Pancreas (tissue), 10 donors: ENCODE results near the gene SERPINB6. TPM values are rescaled to one million over a fixed set of nuclear protein-coding genes. Genes with fewer than 3 reads are reported as not detected.
A peak's percentile ranks its signal among the peaks of the same experiment; 100 is the strongest.
"Not testable (repeated sequence)": the region's sequence is repeated elsewhere in the genome, so short reads cannot be mapped to it uniquely, and the experiment has no call there.

Experiments used
- ATAC-seq, 4 donors: fragments of 200-7000 bp; cut with Tn5 transposase; one replicate each; pipeline versions ENCODE4 v1.8.0 to v1.9.1; 2020; ENCODE audit warnings: mild to moderate bottlenecking in 4 of 4, moderate library complexity in 4 of 4
- DNase-seq, 6 donors: peaks; one replicate each; pipeline ENCODE4 v3.0.0-alpha.2; 2020
- FAIRE-seq: peaks from 2 replicates; lab custom pipeline; 2012; peaks lifted over from hg19 to GRCh38; lab: Jason Lieb, UNC
- H3K27ac ChIP-seq, 4 donors: fragments of 200-600 bp; sonication (generic); 1 replicate in 3 of 4; 2 replicates in 1 of 4; pipeline versions ENCODE4 v1.5.0 to v1.8.0; 2020
- H3K27me3 ChIP-seq, 4 donors: fragments of 200-600 bp; one replicate each; pipeline ENCODE4 v1.8.0; 2021
- H3K36me3 ChIP-seq, 3 donors: fragments of 200-600 bp; sonication (generic) in 1 of 3; one replicate each; pipeline versions ENCODE4 v1.5.0 to v1.8.0; 2020 to 2021
- H3K4me1 ChIP-seq, 3 donors: fragments of 200-600 bp; one replicate each; pipeline ENCODE4 v1.8.0; 2021
- H3K4me3 ChIP-seq, 4 donors: fragments of 200-600 bp; sonication (generic) in 2 of 4; one replicate each; pipeline versions ENCODE4 v1.5.0 to v1.8.0; 2020 to 2021
- H3K9me3 ChIP-seq, 4 donors: fragments of 200-600 bp; one replicate each; pipeline ENCODE4 v1.8.0; 2021
- CTCF ChIP-seq, 4 donors: fragments of 200-600 bp; sonication (generic) in 3 of 4; IDR thresholded peaks; one replicate each; pipeline versions ENCODE4 v1.5.0 to v1.8.0; 2021; ENCODE audit warnings: antibody characterized with exemption in 4 of 4
- WGBS, 2 donors: extraction: QIAGEN DNeasy Blood & Tissue Kit; methylation state at CpG; one replicate each; pipeline ENCODE4 v1.1.7; 2013; 5-methylcytosine and 5-hydroxymethylcytosine counted together
- intact Hi-C, 3 donors: fragments of 100-400 bp; cut with DNase I; formaldehyde crosslinking; loops; one replicate each; pipeline versions ENCODE4 v1.11.1 to v1.14.2; 2022
- polyA plus RNA-seq, 2 donors: library from polyadenylated mRNA; stranded (reverse); fragments of 200-250 nt; gene quantifications; one replicate each; pipeline ENCODE4 v1.2.3, GENCODE V29; 2013
- total RNA-seq, 6 donors: library from RNA; stranded (reverse); fragmentation: NEBNext Ultra II Directional in 4 of 6; extraction: Animal tissue kit (Norgen Biotek cat#: 25700) in 4 of 6; gene quantifications; one replicate each; pipeline versions ENCODE4 v1.2.1 to v1.2.4, GENCODE V29; 2021 to 2023
- donor health status: healthy with polysubstance abuse.
- donor health status: DM: no; HTN: no; CAD: no; lungs with moderate emphysema.
- donor health status: DM: no; HTN: no; CAD: no.
- donor health status: control.
- donor health status: control.
- donor health status: Bipolar disorder and iron deficiency.
- donor health status: DM: yes; HTN: yes; CAD: no.
- donor health status: DM: no; HTN: no; CAD: no.
- donor health status: DM: no; HTN: no; CAD: no.
- donor health status: DM: yes; HTN: yes; CAD: no.

SERPINB6 gene
- total and polyA plus RNA-seq, 8 donors = 77.7 to 193 (median 103) TPM

DNA sequence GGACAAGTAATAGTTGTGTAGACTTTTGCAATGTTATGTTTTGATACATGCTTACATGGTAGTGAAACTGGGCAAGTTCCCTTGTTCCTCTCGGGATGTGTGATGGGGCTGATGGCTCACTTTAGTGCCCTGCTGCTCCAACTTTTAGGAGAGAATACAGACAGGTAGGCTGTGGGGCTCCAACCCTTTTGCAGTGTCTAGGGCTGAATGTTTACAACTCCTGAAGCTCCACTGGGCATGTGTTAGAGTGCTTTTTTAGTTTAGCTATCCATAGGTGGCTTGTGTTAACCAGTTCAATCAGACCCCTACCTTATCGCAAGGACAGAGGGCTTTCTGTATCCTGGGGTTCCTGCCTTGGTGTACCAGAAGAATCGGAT is 33.8 kb downstream of the SERPINB6 start:
- Histone ChIP-seq H3K4me3 (no peak overlapping the region), H3K9me3 (no peaks in the 10 kb centered on the region), H3K27ac (no peak overlapping the region), H3K4me1 (no peaks in the 10 kb centered on the region), H3K27me3 (no peaks in the 10 kb centered on the region), H3K36me3 (no peaks in the 10 kb centered on the region)
- TF ChIP-seq CTCF (IDR thresholded peaks at IDR 0.05) = no peak
- WGBS, 2 donors = 82 to 89% methylated on average over 3 of the region's 3 CpGs
- intact Hi-C loops = loop anchor here in 1 of 3 donors (10.0 kb wide), 1 partner anchor 153 kb away; no protein-coding TSS in a partner anchor
- FAIRE-seq (no peak), DNase-seq (no peak), ATAC-seq (no peak)

- WGBS, 2 donors = 92 to 95% methylated on average over 44 of the region's 44 CpGs
- no peak for TF ChIP-seq CTCF (IDR thresholded peaks at IDR 0.05)
- H3K4me3 ChIP-seq = no peak overlapping the region
- H3K9me3 ChIP-seq = no peaks in the 10 kb centered on the region
- no peaks in the 10 kb centered on the region for H3K36me3 ChIP-seq
- no peak for FAIRE-seq
- ATAC-seq = no peak
- no peaks in the 10 kb centered on the region for H3K27me3 ChIP-seq
- H3K27ac ChIP-seq = no peak overlapping the region
- DNase-seq = no peak
- intact Hi-C loops = loop anchor here in 1 of 3 donors (10.0 kb wide), 1 partner anchor 151 kb away; no protein-coding TSS in a partner anchor
- peaks cover 0 to 3% (median 0%) of the 10 kb centered on the region in 3 donors for H3K4me1 ChIP-seq
Measured at GRCh38 chr6:2935566-2936291, 35.6 kb downstream of the SERPINB6 start.

GRCh38 chr6:2934057-2934456 is 37.3 kb downstream of the SERPINB6 start:
- no peak for TF ChIP-seq CTCF (IDR thresholded peaks at IDR 0.05)
- Histone ChIP-seq H3K4me3 (no peak overlapping the region), H3K36me3 (no peaks in the 10 kb centered on the region), H3K27me3 (no peaks in the 10 kb centered on the region), H3K4me1 (peaks cover 0 to 3% (median 0%) of the 10 kb centered on the region in 3 donors), H3K27ac (no peak overlapping the region), H3K9me3 (no peaks in the 10 kb centered on the region)
- FAIRE-seq (no peak), ATAC-seq (no peak), DNase-seq (no peak)
- intact Hi-C loops = loop anchor here (5.0 to 10.0 kb wide), 2 partner anchors 87 to 149 kb away; no protein-coding TSS in a partner anchor
- 94 to 98% methylated on average over 1 of the region's 1 CpG for WGBS, 2 donors

DNA sequence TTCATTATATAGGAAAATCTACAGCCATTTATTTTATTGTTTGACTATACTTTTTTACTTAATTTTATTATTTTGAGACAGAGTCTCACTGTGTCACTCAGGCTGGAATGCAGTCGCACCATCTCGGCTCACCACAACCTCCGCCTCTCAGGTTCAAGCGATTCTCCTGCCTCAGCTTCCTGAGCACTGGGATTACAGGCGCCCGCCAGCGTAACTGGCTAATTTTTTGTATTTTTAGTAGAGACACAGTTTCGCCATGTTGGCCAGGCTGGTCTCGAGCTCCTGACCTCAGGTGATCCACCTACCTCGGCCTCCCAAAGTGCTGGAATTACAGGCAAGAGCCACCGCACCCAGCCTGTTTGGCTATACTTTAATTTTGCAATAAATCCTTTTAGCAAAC is 38.5 kb downstream of the SERPINB6 start:
- not testable (repeated sequence) for ATAC-seq, H3K9me3 ChIP-seq, H3K27me3 ChIP-seq, H3K4me3 ChIP-seq, H3K27ac ChIP-seq, FAIRE-seq, H3K4me1 ChIP-seq, H3K36me3 ChIP-seq, DNase-seq
- intact Hi-C loops = loop anchor here (5.0 to 10.0 kb wide), 2 partner anchors 86 to 148 kb away; no protein-coding TSS in a partner anchor
- WGBS, 2 donors = 64 to 68% methylated on average over 11 of the region's 11 CpGs

DNA sequence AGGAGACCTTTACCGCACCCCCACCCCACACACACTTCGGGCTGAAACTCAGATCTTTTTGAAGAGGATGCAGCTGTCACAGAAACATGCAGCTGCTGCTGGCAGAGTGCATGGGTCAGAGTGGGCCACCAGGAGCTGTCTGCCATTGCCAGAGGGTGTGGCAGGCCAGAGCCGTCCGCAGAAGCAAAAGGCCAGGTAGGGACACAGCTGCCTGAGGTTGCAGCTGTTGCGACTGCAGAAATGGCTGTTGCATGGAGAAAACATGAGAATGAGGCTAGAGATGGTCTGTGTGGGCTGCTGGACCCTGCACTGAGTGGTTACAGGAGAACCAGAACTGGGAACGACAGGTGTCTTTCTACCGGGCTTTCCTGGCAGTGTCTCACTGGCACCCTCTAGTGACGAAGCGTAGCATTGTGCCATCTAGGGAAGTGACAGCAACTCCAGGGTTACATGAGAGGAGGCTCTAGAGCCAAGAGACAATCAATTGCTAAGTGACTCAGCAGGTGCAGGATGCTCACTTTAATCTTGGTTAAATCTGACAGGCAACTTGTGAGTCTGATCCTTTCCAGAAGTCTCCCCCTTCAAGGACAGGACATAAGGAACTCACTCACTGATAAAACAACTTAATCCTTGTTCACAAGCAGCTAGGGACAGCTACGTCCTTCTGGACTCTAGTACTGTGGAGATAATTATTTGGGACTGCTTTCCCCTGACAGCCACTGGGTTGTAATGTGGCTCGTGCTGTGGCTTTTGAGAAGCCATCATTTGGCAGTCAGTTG is 39.2 kb downstream of the SERPINB6 start:
- peak overlapping the region in 1 of 4 donors; percentile 22 for H3K4me3 ChIP-seq
- H3K9me3 ChIP-seq = no peaks in the 10 kb centered on the region
- no peaks in the 10 kb centered on the region for H3K36me3 ChIP-seq
- 22 to 28% methylated on average over 11 of the region's 11 CpGs for WGBS, 2 donors
- no peak for FAIRE-seq
- no peak overlapping the region for H3K27ac ChIP-seq
- TF ChIP-seq CTCF (IDR thresholded peaks at IDR 0.05) = peak; percentile 90 to 94 (median 92)
- DNase-seq = peak; percentile 72 to 86 (median 78)
- H3K27me3 ChIP-seq = no peaks in the 10 kb centered on the region
- peak; percentile 95 to 100 (median 99) for ATAC-seq
- H3K4me1 ChIP-seq = peaks cover 0 to 3% (median 0%) of the 10 kb centered on the region in 3 donors
- intact Hi-C loops = loop anchor here (5.0 to 10.0 kb wide), 2 partner anchors 85 to 147 kb away; no protein-coding TSS in a partner anchor
